IgD-negative memory B cell (primary cell): ENCODE results near the gene RBMS3. TPM values are rescaled to one million over a fixed set of nuclear protein-coding genes. Genes with fewer than 3 reads are reported as not detected.
"Not testable (repeated sequence)": the region's sequence is repeated elsewhere in the genome, so short reads cannot be mapped to it uniquely, and the experiment has no call there.

ENCODE experiments used
- H3K27ac Mint-ChIP-seq, 3 donors: one replicate each; pipeline ENCODE4 v1.8.0; 2020 to 2022; ENCODE audit warnings: mild to moderate bottlenecking in 3 of 3, mixed read lengths in 3 of 3, moderate library complexity in 1 of 3
- H3K27me3 Mint-ChIP-seq: one replicate; pipeline ENCODE4 v1.8.0; 2021; ENCODE audit warnings: mixed read lengths
- H3K36me3 Mint-ChIP-seq: one replicate; pipeline ENCODE4 v1.8.0; 2020; ENCODE audit warnings: mild to moderate bottlenecking, mixed read lengths
- H3K4me1 Mint-ChIP-seq, 3 donors: one replicate each; pipeline ENCODE4 v1.8.0; 2020 to 2022; ENCODE audit warnings: mixed read lengths in 3 of 3, mild to moderate bottlenecking in 1 of 3
- H3K4me3 Mint-ChIP-seq, 4 donors: one replicate each; pipeline ENCODE4 v1.8.0; 2020 to 2022; ENCODE audit warnings: mild to moderate bottlenecking in 4 of 4, mixed read lengths in 4 of 4, moderate library complexity in 3 of 4
- H3K9me3 Mint-ChIP-seq, 3 donors: one replicate each; pipeline ENCODE4 v1.8.0; 2020 to 2021; ENCODE audit warnings: mixed read lengths in 3 of 3, mild to moderate bottlenecking in 1 of 3
- polyA plus RNA-seq: library from polyadenylated mRNA; unstranded; fragments of 300-500 nt; fragmentation: Illumina TruSeq; gene quantifications from one replicate; pipeline ENCODE4 v1.2.3, GENCODE V29; 2021

Gene RBMS3
- polyA plus RNA-seq, 1 donor from 2014 or later = not detected

DNA sequence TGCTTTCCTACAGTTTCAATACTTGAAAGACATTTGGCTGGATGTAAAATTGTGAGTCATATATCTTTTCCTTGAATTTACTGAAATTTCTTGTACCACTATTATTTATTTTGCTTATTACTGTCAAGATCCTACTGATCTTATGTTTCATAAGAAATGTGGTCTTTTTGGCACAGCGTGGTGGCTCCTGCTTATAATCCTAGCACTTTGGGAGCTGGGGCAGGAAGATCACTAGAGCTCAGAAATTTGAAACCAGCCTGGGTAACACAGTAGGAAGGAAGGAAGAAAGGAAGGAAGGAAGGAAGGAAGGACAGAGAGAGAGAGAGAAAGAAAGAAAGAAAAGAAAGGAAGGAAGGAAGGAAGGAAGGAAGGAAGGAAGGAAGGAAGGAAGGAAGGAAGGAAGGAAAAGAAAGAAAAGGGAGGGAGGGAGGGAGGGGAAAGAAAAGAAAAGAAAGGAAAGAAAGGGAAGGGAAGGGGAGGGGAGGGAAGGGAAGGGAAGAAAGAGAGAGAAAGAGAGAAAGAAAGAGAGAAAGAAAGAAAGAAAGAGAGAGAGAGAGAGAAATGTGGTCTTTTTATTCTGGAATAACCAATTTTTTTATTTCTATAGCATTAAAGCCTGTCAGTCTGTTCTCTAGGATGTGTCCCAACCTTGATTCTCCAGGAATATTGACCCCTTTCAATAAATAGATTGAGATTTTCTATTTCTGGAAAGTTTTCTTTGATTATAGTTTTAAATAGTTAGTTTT lies 753.5 kb downstream of the RBMS3 start:
- Mint-ChIP-seq H3K27me3 (peaks cover 7% of the 10 kb centered on the region), H3K4me3 (no peak overlapping the region), H3K4me1 (no peaks in the 10 kb centered on the region), H3K27ac (peak overlapping the region in 1 of 3 donors; percentile 70), H3K9me3 (peaks cover 0 to 4% (median 2%) of the 10 kb centered on the region in 3 donors), H3K36me3 (no peaks in the 10 kb centered on the region)

DNA sequence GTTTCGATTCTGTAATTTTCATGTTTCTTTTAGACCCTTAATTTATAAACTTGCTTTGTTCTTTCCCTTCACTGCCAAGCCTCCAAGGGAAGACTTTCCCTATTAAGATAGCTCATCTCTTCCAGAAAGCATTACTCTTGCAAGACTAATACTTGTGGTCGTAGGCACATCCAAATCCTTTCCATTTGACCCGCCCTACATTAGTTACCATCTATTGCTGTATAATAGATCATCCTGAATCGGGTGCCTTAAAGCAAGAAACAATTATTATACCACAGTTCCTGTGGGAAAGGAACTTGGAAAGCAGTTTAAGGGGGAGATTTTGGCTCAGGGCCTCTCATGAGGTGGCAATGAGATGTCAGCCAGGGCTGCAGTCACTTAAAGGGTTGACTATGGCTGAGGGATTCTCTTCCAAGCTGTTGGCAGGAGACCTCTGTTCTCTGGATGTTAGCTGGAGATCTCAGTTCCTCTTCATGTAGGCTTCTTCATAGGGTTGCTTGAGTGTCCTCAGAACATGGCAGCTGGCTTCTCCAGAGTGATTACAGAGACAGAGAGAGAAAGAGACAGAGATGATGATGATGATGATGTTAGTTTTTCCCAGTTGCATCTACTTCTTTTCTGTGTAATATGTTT lies 755.2 kb downstream of the RBMS3 start:
- H3K4me3 Mint-ChIP-seq = no peak overlapping the region
- no peaks in the 10 kb centered on the region for H3K36me3 Mint-ChIP-seq
- H3K9me3 Mint-ChIP-seq = peaks cover 0 to 2% (median 2%) of the 10 kb centered on the region in 3 donors
- H3K27me3 Mint-ChIP-seq = peaks cover 6% of the 10 kb centered on the region
- no peak overlapping the region for H3K27ac Mint-ChIP-seq
- no peaks in the 10 kb centered on the region for H3K4me1 Mint-ChIP-seq

DNA sequence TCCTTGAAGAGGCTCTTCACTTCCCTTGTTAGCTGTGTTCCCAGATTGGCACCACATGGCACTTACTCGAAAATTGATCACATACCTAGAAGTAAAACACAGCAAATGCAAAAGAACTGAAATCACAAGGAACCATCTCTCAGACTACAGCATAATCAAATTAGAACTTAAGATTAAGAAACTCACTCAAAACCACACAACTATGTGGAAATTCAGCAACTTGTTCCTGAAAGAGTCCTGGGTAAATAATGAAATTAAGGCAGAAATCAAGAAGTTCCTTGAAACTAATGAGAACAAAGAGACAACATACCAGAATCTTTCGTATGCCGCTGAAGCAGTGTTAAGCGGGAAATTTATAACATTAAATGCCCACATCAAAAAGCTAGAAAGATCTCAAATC lies 759.3 kb downstream of the RBMS3 start:
- H3K9me3 Mint-ChIP-seq = peaks cover 0 to 2% (median 0%) of the 10 kb centered on the region in 3 donors
- peaks cover 6% of the 10 kb centered on the region for H3K27me3 Mint-ChIP-seq
- H3K27ac Mint-ChIP-seq = no peak overlapping the region
- H3K4me3 Mint-ChIP-seq = no peak overlapping the region
- no peaks in the 10 kb centered on the region for H3K36me3 Mint-ChIP-seq
- H3K4me1 Mint-ChIP-seq = peaks cover 0 to 4% (median 0%) of the 10 kb centered on the region in 3 donors

DNA sequence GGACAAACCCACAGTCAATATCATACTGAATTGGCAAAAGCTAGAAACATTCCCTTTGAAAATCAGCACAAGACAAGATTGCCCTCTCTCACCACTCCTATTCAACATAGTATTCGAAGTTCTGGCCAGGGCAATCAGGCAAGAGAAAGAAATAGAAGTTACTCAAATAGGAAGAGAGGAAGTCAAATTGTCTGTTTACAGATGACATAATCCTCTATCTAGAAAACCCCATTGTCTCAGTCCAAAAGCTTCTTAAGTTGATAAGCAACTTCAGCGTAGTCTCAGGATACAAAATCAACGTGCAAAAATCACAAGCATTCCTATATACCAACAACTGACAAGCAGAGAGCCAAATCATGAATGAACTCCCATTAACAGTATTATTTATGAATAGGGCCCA lies 760.6 kb downstream of the RBMS3 start:
- H3K27me3 Mint-ChIP-seq = not testable (repeated sequence)

GRCh38 chr3:30042274-30042859 lies 761.5 kb downstream of the RBMS3 start:
- peaks cover 0 to 4% (median 0%) of the 10 kb centered on the region in 3 donors for H3K4me1 Mint-ChIP-seq

More for the DNA sequence above, 760.6 kb downstream of the RBMS3 start:
- H3K4me3 Mint-ChIP-seq, H3K9me3 Mint-ChIP-seq, H3K36me3 Mint-ChIP-seq, H3K27ac Mint-ChIP-seq, H3K4me1 Mint-ChIP-seq: not testable (repeated sequence)

DNA sequence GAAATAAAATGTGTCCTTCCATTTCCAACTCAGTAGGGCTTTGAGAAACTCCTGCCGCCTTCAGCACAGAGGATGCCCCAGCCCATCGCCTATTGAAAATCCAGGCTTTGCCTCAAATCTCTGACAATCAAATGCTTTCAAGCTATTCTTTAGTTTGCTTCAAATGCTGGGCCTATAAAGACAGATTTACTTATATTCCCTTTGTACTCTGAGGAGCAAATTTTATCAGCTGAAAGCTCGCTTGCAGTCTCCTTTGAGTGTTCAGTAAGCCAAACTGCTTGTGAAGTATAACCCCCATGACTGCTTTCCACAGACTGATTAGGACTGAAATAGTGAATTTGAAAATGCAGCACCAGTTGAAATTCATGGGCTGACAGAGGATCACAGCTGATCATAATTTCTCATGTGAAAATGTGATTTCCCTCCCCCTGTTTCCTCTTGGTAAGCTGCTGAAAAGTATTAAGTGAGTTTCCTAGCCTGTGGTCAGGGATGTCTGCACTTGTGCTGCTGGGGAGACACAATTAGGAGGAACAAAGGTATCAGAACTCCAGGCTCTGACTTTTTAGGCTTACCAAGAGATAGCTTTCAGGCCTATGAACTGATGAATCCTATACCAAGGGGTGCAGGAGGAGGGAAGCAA lies 762.2 kb downstream of the RBMS3 start:
- peaks cover 0 to 2% (median 0%) of the 10 kb centered on the region in 3 donors for H3K9me3 Mint-ChIP-seq
- peaks cover 0 to 4% (median 0%) of the 10 kb centered on the region in 3 donors for H3K4me1 Mint-ChIP-seq
- peaks cover 10% of the 10 kb centered on the region for H3K27me3 Mint-ChIP-seq
- no peaks in the 10 kb centered on the region for H3K36me3 Mint-ChIP-seq
- no peak overlapping the region for H3K27ac Mint-ChIP-seq
- no peak overlapping the region for H3K4me3 Mint-ChIP-seq

More at GRCh38 chr3:30042274-30042859, 761.5 kb downstream of the RBMS3 start:
- Mint-ChIP-seq H3K27ac (no peak overlapping the region), H3K4me3 (no peak overlapping the region), H3K27me3 (peaks cover 6% of the 10 kb centered on the region), H3K9me3 (peaks cover 0 to 2% (median 0%) of the 10 kb centered on the region in 3 donors), H3K36me3 (no peaks in the 10 kb centered on the region)

DNA sequence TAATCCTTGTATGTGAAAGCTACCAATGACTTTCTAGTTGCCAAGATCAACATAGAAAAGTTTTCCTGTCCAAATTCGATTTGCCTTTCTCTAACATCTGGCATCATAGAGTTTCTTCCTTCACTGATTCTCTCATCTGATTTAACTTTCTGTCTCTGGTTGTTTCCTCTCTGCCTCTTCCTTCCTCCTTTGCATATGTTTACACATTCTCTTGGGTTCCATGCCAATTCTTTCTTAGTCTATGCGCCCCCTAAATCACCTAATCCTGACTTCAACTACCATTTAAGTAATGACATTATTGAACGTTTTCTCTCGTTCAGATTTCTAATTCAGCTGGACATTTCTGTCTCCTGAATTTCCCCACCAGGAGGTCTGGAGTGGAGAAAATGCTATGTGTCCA lies 763.6 kb downstream of the RBMS3 start:
- H3K36me3 Mint-ChIP-seq = no peaks in the 10 kb centered on the region
- H3K27me3 Mint-ChIP-seq = peaks cover 11% of the 10 kb centered on the region
- H3K4me1 Mint-ChIP-seq = peaks cover 0 to 4% (median 0%) of the 10 kb centered on the region in 3 donors
- no peak overlapping the region for H3K4me3 Mint-ChIP-seq
- no peak overlapping the region for H3K27ac Mint-ChIP-seq
- H3K9me3 Mint-ChIP-seq = no peaks in the 10 kb centered on the region

DNA sequence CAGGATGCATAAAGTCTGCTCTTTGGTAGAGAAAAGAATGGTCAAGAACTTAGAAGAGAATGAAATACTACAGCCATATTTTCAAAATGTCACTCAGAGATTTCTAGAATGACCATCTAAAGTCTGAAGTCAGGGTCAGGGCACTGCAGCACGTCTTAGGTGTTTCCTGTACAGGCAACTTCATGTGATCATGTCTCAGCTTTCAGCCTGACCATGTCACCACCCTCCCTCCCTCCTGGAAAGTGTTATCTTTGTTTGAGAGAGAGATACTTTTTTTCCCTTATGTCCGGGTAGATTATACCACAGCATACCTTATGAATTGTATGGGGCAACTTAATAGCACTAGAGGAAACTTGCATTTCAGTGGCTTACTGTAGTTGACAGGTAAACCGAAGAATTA lies 767.6 kb downstream of the RBMS3 start:
- Mint-ChIP-seq H3K4me1 (peaks cover 0 to 4% (median 0%) of the 10 kb centered on the region in 3 donors), H3K9me3 (peaks cover 0 to 5% (median 0%) of the 10 kb centered on the region in 3 donors), H3K36me3 (no peaks in the 10 kb centered on the region), H3K27ac (no peak overlapping the region), H3K4me3 (no peak overlapping the region), H3K27me3 (peaks cover 16% of the 10 kb centered on the region)

DNA sequence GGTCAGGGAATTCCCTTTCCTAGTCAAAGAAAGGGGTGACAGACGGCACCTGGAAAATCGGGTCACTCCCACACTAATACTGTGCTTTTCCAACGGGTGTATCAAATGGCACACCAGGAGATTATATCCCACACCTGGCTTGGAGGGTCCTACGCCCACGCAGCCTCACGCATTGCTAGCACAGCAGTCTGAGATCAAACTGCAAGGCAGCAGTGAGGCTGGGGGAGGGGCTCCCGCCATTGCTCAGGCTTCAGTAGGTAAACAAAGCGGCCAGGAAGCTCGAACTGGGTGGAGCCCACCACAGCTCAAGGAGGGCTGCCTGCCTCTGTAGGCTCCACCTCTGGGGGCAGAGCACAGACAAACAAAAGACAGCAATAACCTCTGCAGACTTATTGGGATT lies 769.2 kb downstream of the RBMS3 start:
- H3K4me1 Mint-ChIP-seq, H3K9me3 Mint-ChIP-seq, H3K4me3 Mint-ChIP-seq, H3K27ac Mint-ChIP-seq, H3K36me3 Mint-ChIP-seq: not testable (repeated sequence)
- peaks cover 16% of the 10 kb centered on the region for H3K27me3 Mint-ChIP-seq

DNA sequence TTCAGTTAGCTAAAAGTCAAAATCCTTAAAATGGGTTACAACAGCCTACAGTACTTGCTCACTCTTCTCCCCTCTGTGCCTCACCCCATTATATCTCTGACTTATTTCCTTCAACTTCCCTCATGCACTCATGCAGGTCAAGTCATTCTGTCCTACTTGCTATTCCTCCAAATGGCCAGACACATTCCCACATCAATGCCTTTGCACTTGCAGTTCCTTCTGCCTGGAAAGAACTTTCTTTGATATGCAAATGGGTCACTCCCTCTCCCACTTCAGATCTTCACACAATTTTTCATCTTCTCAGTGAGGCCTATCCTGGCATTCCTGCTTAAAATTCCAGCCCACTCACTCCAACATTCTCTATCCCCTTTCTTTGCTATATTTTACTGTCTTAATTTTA lies 778.4 kb downstream of the RBMS3 start:
- Mint-ChIP-seq H3K27ac (no peak overlapping the region), H3K4me3 (no peak overlapping the region), H3K27me3 (peaks cover 2% of the 10 kb centered on the region), H3K4me1 (no peaks in the 10 kb centered on the region), H3K36me3 (no peaks in the 10 kb centered on the region), H3K9me3 (peaks cover under 1 to 5% (median 4%) of the 10 kb centered on the region in 3 donors)
